Stimulated activated naive CD4-positive, alpha-beta T cell (primary cell): ENCODE results near the gene GHR.

Source experiments
- DNase-seq, 6 experiments: peaks; one replicate each; lab custom pipeline; 2025; lab: John Stamatoyannopoulos, UW

The GHR gene

GRCh38 chr5:42516282-42517042, 93.2 kb downstream of the GHR start:
- no peak for DNase-seq

GRCh38 chr5:42517164-42517563, 93.9 kb downstream of the GHR start:
- no peak for DNase-seq

- no peak for DNase-seq
These were observed 95.5 kb downstream of the GHR start for GRCh38 chr5:42518595-42519221.

- DNase-seq, result no peak
These were observed 97.0 kb downstream of the GHR start for GRCh38 chr5:42520203-42520602.

GRCh38 chr5:42520957-42521356, 97.7 kb downstream of the GHR start:
- DNase-seq, result no peak

GRCh38 chr5:42521406-42521805, 98.2 kb downstream of the GHR start:
- no peak for DNase-seq

GRCh38 chr5:42522783-42523182, 99.5 kb downstream of the GHR start:
- no peak for DNase-seq

GRCh38 chr5:42526179-42526578, 102.9 kb downstream of the GHR start:
- no peak for DNase-seq

GRCh38 chr5:42531611-42532010, 108.4 kb downstream of the GHR start:
- DNase-seq, result no peak

- no peak for DNase-seq
These were observed 118.9 kb downstream of the GHR start for GRCh38 chr5:42542106-42542505.

GRCh38 chr5:42543774-42544173, 120.5 kb downstream of the GHR start:
- no peak for DNase-seq

GRCh38 chr5:42545038-42545437, 121.8 kb downstream of the GHR start:
- DNase-seq, result no peak

- no peak for DNase-seq
These were observed 123.9 kb downstream of the GHR start for GRCh38 chr5:42547141-42547540.

GRCh38 chr5:42547894-42548293, 124.7 kb downstream of the GHR start:
- no peak for DNase-seq

GRCh38 chr5:42552597-42552996, 129.4 kb downstream of the GHR start:
- DNase-seq, result no peak

- no peak for DNase-seq
These were observed 130.2 kb downstream of the GHR start for GRCh38 chr5:42553461-42553860.

- DNase-seq, result no peak
These were observed 131.8 kb downstream of the GHR start for GRCh38 chr5:42555010-42555409.

GRCh38 chr5:42555797-42556196, 132.6 kb downstream of the GHR start:
- no peak for DNase-seq

- DNase-seq, result no peak
These were observed 134.4 kb downstream of the GHR start for GRCh38 chr5:42557689-42558088.

- DNase-seq, result no peak
These were observed 138.4 kb downstream of the GHR start for GRCh38 chr5:42561656-42562055.

GRCh38 chr5:42564689-42565356, 141.6 kb downstream of the GHR start:
- no peak for DNase-seq

- DNase-seq, result no peak
These were observed 143.5 kb downstream of the GHR start for GRCh38 chr5:42566652-42567295.

GRCh38 chr5:42569325-42569724, 146.1 kb downstream of the GHR start:
- DNase-seq, result no peak
